GM18511 (cell line): ENCODE data around the gene ADPRHL1.
"Not testable (repeated sequence)": the region's sequence is repeated elsewhere in the genome, so short reads cannot be mapped to it uniquely, and the experiment has no call there.

Experiments
- ATAC-seq: cut with Tn5 transposase; IDR thresholded peaks from one replicate; pipeline ENCODE4 v1.9.1; 2021; ENCODE audit warnings: mild to moderate bottlenecking, moderate library complexity; ENCODE audit not compliant: unreplicated experiment

The ADPRHL1 gene

DNA sequence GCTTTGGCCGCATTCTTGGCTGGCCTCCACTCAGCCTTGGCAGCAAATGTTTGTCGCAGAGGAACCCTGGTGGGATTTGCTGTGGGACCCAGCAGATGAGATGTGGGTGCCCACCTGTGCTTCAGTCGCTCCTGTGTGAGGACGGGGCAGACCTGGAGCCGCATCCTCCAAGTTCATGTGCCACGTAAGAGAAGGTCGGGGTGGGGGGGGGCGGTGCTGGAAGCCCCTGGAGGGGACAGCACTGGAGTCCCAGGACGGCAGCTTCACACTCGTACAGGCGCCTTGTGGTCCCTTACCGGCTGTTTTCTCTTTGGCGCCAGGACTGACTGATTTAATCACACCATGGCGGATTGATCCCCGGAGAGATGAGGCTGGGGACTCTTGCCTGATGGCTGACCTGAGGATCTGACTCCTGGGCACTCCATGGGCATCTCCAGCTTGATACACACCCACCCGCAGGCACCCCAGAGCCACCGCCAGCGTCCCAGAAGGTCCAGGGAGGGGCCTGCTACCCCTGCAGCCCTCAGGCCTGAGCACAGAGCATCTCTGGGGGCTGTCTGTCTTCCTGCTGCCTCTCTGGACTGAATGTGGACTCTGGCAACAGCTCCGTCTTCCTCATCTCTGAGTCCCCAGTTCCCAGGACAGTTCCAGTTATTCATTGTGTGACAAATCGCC is 79.3 kb downstream of the ADPRHL1 start:
- no peak for ATAC-seq

DNA sequence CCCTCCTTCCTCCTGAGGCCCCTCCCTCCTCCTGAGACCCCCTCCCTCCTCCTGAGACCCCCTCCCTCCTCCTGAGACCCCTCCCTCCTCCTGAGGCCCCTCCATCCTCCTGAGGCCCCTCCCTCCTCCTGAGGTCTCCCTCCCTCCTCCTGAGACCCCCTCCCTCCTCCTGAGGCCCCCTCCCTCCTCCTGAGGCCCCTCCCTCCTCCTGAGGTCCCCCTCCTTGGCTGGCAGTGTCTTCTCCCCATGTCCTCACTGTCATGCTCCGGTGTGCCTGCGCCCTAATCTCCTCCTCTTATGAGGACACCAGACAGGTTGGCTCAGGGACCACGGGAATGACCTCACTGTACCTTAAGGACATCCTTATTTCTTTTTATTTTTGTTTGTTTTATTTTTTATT is 81.6 kb downstream of the ADPRHL1 start:
- ATAC-seq = not testable (repeated sequence)

DNA sequence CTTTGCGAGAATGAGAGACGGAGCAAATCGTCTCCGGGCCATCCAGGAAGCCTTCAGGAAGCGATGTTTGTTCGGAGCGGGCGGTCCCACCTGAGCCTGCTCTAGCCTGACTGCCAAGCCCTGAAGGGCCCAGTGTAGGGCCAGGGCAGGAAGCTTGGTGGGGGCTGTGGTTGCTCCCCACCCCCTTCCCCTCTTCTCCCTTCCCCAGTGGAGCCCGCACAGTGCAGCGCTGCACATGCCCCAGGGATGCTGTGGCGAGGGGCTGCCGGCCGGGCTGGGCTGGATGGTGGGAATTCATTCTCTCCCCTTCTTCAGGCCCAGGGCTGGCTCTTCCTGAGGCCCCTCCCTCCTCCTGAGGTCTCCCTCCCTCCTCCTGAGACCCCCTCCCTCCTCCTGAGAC is 82.2 kb downstream of the ADPRHL1 start:
- no peak for ATAC-seq

DNA sequence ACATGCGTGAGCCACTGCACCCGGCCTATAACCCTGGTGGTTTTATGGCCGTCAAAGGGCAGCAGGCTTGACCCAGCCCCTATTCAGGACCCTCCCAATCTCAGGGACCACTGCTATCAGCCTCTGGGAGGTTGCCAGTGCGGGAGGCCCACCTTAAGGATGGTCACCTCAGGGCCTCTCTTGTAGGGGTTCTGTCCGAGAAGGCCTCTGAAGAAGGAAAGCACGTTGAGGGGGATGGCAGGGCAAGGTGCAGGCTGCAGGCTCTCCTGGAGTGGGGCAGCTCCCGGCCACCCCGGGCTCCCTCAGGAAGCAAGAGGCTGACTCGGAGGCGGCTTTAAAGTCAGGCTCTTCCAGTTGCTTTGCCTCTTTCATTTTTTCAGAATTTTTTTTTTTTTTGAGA is 83.4 kb downstream of the ADPRHL1 start:
- no peak for ATAC-seq

DNA sequence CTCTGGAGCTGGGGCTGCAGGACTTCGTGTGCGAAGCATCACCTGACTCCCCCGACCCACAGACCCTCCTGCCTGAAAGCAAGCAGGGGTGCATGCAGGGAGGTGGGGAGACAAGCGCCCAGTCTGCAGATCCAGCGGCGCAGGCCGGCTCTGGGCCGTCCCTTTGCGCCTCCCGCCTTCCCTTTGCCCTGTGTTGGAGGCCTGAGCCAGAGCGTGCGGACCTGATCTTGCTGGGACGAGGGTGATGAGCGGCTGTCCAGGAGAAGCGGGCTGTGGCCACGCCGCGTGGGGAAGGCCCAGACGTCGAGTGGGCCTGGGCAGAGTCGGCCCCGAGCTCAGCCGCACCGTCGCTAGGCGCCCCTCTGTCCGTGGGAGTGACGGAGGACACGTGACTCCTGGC is 84.1 kb downstream of the ADPRHL1 start:
- ATAC-seq = no peak

DNA sequence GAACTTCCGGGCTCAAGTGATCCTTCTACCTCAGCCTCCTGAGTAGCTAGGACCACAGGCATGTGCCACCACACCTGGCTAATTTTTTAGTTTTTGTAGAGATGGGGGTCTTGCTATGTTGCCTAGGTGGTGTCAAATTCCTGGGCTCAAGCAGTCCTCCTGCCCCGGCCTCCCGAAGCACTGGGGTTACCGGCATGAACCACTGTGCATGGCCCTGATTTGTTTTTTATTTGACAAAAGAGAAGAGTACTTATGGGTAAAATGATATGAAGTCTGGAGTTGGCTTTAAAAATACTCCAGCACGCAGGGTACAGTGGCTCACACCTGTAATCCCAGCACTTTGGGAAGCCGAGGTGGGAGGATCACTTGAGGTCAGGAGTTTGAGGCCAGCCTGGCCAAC is 84.9 kb downstream of the ADPRHL1 start:
- not testable (repeated sequence) for ATAC-seq

DNA sequence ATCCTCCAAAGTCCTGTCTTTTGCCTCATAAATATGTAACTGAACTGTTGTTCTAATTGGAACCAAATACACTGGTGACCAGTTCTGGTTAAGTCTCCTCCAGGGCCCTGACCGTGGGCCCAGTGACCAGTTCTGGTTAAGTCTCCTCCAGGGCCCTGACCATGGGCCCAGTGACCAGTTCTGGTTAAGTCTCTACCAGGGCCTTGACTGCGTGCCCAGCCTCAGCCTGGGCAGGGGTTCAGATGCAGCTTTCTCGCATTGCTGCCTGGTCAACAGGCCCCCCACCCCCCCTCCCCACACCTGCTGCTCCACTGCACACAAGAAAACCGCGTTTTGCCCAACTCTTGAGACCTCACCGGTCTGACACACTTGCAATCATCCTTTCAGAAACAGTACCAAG is 85.5 kb downstream of the ADPRHL1 start:
- ATAC-seq = no peak

DNA sequence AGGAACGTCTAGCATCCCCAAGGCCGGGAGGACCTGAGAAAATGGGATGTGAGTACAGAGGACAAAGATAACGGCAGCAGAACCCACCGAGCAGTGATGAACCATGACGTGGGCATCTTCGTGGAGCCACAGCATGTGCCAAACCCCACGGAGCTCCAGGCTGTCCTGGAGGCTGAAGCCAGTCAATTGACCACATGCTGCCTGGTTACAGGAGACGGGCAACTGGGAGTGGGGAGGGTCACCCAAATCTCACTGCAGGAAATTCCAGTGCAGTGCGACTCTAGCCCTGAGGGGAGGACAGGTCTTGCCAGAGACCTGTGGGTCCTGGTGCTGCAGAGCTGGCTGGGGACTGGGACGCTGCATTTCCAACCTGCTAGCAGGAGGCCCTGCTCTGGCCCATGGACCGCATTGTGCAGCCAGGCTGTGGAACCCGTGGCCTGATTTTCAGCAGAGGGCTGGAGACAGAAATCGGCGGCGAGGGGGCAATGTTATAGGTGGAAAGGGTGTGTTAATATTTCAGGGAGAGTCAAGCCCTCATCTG is 86.2 kb downstream of the ADPRHL1 start:
- no peak for ATAC-seq

DNA sequence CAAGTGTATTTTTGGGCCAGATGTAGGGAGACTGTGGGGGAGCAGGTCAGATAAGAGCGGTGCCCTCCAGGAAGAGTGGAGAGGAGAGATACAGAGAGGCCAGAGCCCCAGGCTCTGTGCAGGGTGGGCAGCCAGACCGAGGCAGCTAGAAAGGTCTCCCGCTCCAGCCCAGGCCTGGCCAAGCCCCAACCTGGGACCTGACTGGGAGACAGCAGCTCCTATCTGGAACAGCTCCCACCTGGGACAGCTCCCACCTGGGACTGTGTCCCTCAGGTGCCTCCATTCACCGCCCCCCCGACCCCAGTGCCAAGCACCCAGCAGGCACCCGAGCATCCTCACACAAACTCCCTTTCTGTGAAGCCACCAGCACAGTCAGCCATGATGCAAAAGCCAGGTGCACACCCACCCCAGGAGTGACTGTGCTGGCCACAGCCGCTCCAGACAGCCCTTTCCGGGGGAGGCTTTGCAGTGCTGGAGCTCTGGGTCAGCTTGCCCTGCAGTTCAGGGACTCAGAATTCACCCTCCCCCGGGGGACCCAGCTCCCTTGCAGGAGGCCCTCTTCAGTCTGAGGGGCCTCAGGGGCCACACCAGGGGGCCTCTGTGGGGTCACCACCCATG is 87.2 kb downstream of the ADPRHL1 start:
- no peak for ATAC-seq

DNA sequence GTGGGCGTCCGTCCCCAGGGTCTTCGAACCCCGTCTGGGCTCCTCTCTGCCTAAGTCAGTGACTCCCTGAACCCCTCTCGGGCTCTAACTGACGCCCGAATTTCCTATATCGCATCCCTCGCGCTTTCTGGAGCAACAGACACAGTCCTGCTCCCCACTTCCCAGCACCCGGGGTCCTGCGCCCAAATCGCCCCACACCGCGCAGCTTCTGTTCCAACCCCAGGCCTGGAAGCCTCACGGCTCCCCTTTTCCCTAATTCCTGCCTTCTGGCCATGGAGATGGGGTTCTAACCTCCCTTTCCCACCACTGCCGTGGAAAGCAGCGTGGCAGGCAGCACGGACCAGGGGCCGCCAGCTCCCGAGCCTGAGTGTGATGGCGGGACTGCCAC is 87.7 kb downstream of the ADPRHL1 start:
- no peak for ATAC-seq

DNA sequence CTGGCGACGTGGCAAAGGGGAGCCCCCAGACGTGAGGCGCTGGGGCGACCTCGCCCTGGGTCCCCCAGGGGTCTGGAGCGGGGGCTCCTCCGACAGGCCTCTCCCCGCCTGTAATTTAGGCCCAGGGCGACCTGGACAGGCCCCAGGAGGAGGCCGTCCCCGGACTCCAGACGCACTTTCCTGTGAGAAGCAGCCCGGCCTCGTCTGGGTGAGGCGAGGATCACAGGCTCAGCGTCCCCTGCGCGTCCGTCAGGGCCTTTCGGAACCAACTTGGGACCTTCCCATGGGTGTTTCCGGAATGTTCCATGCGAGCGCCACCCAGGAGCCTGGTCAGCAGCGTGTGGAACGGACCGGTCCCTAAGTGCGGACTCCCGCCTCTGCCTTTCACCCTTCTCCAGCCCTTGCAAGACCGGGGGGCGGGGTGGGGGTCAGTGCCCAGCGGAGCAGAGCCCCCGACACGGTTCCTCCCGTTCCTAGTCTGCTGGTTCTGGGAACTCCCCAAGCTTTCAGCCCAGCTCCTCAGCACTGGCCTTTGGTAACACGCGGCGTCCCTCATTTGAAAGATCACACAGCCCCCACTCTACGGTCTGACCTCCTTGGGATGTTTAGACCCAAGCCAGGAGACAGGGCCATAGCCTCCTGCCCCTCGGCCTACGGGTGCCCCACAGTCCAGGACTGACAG is 88.2 kb downstream of the ADPRHL1 start:
- no peak for ATAC-seq

DNA sequence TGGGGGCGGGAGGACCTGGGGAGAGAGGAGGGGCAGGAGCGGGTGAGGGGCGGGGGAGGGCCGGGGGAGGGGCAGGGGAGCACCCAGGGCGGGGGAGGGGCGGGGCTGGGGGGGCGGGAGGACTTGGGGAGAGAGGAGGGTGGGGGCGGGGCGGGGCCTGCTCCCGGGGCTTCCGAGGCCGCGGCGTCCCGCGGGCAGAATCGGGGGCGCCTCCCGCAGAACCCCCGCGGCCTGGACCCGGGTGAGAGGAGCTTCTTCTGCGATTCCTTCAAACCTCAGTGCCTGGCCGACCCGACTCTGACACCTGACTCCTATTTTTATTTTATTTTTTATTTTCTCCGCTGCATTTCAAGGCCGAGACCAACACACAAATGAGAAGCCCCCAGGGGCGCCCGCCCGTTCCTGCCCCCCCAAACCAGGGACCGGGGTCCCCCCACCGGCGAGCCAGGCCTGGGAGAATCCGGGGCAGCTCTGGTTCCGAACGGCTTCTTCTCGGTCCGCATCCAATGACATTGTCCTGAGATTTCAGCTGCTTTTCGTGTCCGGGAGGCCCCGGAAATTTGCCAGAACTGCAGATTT is 88.9 kb downstream of the ADPRHL1 start:
- ATAC-seq = no peak

DNA sequence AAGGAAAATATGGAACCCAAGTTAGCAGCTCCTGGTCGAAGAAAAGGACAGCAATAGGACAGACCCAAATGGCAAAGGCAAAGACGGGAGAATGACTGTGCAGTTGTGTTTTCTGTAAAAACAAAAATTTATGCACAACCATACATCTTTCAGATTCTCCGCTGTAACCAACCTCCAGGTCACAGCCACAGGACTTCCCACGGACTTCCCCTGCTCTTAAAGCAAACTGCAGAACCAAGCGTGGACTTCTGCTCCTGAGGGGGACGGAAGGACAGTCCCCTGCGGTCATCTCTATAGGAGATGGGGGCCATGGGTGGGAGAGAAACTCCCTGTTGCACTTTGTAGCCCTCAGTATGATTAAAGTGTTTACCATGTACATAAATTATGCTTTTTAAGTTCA is 91.9 kb downstream of the ADPRHL1 start:
- ATAC-seq = no peak

DNA sequence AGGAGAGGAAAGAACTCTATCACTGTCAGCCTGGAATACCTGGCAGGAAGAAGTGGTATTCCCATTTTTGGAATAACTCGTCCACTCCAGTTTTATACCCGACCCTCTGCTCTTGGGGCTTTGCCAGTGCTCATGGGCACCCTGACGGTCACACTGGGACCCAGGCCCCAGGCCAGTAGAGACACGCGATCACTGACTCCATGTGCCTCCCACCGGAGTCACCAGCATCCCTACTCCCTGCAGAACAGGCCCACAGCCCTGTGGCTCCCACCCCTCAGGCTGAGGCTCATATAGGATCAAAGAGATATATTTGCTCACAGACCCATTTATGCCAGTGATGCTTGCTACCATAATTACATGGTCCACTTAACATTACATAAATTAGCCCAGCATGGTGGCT is 92.8 kb downstream of the ADPRHL1 start:
- ATAC-seq = no peak

DNA sequence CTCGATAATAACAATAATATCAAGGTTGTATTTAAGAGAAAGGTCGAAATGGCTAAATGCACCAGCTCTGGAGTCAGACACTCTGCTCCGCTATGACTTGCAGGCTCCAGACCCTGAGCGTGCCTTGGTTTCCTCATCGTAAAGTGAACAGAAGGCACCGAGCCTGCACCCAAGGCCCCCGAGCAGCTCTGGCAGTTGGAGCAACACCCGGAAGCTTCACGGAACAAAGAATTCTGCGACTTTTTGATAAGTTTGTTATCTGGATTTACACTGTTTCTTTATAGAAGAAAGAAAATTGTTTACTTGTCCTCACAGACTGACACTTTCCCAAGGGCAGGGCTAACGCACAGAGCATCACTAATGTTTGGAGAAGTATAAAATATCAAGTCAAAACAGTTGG is 93.7 kb downstream of the ADPRHL1 start:
- ATAC-seq = no peak

DNA sequence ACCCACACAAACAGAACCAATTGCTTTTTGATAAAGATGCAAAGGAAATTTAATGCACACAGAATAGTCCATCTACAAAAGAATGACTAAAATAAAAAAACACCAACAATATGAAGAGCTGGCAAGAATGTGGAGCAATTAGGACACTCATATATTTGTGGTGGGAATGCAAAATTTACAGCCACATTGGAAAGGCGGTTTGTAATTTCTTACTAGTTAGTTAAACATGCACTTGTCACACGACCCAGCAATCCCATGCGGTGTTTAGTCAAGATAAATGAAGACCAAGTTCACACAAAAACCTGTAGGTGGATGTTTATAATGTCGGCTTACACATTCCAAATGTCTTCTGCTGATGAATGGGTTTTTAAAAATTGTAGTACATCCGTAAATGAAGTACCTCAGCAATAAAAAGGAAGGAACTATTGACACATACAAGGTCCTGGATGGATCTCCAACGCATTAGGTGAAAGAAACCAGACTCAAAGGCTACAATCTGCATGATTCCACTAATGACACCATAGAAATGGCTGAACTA is 94.6 kb downstream of the ADPRHL1 start:
- ATAC-seq = no peak

DNA sequence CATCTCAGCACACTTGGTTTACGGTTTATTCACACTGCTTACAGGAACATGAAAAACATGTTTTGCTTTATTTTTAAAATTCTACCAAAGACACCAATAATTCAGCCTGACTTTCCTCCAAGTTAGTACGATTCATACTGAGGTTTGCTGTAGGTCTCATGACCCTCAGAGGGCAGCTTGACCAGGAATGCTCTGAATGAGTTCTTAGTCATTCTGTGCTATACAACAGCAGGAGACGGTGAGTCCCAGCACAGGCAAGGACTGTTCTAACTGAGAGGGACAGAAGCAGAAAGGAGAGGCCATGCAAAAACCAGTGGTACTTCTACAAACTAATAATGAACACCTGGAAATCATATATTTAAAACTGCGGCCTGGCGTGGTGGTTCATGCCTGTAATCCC is 95.8 kb downstream of the ADPRHL1 start:
- ATAC-seq = no peak

DNA sequence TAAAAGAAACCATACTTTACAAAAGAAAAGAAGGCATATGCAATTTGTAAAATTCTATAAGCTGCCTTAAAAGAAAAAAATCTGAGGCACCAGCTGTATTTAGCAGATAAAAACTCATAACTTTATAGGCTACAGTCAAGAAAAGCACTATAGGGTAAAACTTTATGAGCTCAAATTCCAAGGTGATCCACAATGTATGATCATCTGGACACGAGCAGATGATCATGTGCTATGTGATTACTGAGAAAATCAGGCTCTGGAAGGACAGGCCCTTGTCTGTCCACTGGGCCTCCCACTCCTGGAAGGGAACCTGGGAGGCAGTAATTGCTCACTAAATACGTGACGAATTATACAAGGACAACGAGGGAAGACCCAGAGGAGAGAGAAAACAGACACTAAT is 96.7 kb downstream of the ADPRHL1 start:
- no peak for ATAC-seq

DNA sequence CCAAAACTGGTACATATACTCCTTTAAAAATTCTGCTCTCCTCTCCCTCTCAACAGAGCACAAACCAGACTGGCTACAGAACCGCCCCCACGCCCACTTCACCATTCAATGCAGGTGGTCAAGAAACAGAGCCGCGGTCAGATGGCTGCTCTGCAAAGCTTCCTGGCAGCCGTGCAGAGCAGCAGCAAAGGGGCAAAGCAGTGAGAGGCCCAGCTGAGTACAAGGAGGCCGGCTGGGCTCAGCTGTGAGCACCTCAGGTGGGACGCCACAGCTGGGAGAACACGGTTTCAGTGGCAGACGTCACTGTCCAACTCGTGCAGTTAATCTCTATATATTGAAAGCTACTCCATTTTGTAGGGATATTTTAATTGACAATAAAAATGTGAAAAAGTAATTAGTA is 97.7 kb downstream of the ADPRHL1 start:
- no peak for ATAC-seq

DNA sequence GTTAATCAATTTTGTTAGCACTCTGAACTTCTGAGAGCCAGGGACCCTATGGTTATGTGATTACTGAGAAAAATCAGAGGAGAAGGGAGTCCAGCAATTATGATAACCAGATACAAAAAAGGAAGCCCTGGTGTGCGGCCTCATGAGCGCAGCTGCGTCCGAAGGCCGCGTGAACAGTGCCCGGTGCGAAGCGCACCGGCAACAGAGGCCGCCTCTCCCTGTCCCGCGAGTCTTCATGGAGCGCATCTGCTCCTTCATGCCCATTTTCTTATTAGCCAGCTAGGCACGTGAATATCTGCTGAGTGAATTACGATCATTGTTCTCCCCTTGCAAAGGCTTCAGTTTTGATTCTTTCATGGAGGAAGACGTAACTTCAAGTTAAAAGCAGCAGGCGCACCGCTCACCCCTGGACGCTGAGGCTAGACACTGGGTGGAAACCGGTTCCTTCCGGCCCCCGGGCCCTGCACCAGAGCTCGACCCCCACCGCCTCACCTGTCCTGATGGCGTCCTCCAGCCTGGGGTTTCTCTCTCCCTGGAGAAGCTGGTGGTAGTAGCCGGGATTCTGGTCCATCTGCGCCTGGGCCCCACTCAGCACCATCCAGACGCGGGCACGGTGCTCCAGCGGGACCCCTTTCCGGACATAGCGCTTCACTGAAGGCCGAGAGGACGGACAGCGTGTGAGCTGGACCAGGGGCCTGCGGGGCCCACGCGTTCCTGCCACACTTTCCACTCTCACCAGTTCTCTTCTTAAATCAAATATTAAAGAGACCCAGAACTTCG is 98.3 kb downstream of the ADPRHL1 start:
- no peak for ATAC-seq

DNA sequence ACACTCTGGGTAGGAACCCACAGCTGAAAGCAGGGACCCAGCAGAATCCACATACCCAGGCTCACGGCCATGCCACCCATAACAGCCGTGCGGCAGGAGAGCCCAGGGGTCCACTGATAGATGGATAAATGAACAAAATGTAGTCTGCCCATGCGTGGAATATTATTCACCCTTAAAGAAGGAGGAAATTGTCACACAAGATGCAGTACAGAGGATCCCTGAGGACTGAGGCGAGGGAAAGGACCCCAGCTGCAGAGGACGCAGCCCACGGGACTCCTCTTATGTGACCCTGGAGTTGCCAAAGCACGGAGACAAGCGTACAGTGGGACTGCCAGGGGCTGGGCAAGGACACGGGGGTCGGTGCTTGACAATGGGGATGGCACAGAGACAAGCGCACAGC is 100.0 kb downstream of the ADPRHL1 start:
- no peak for ATAC-seq
